ENCODE data around the gene CCN5.
"Not testable (repeated sequence)": the region's sequence is repeated elsewhere in the genome, so short reads cannot be mapped to it uniquely, and the experiment has no call there.

CCN5 gene, protein sequence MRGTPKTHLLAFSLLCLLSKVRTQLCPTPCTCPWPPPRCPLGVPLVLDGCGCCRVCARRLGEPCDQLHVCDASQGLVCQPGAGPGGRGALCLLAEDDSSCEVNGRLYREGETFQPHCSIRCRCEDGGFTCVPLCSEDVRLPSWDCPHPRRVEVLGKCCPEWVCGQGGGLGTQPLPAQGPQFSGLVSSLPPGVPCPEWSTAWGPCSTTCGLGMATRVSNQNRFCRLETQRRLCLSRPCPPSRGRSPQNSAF

GRCh38 chr20:44714701-44715498, at the start of gene CCN5:
CCN5 (plus strand) TSS chr20:44715369; CDS start chr20:44715391, 22 bp downstream.
- in situ Hi-C loops (cut with HindIII; ENCODE audit: low sequenced_read_pairs): no loop called here

DNA sequence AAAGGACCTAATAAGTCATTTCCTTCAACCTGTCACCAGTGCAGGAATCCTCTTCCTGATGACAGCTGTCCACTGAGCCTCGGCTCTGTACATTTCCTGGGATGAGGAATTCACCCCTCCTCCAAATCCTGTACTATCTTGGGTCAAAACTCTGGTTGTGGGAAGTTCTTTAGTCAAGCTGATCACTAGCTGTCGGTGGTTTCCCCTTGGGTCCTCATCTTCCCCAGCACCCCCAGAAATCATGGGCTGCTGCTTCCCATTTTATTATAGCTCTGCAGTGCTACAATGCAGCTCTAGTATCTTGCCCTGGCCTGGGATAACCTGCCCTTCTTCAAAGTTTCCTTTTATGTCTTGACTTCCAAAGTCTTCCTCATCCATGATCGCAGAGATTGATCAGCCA, 49.1 kb upstream of the CCN5 start:
- in situ Hi-C loops (cut with HindIII; ENCODE audit: low sequenced_read_pairs): no loop called here

GRCh38 chr20:44670851-44671250, 44.3 kb upstream of the CCN5 start:
- in situ Hi-C loops (cut with HindIII; ENCODE audit: low sequenced_read_pairs): not testable (repeated sequence)

DNA sequence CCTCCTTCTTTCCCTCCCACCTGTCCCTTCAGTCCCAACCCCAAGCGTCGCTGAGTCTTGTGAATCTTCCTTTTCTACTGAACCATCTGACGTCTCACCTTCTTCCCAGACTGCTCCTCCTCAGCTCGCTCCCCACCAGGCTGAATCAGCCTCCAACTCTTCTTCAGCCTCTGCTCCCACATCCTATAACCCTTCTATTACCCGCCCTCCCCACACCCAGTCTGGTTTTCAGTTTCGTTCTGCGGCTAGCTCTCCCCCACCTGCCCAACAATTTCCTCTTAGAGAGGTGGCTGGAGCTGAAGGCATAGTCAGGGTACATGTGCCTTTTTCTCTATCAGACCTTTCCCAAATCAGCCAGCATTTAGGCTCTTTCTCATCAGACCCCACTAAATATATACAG, 43.6 kb upstream of the CCN5 start:
- in situ Hi-C loops (cut with HindIII; ENCODE audit: low sequenced_read_pairs): not testable (repeated sequence)

- in situ Hi-C loops (cut with HindIII; ENCODE audit: low sequenced_read_pairs): not testable (repeated sequence)
Measured at GRCh38 chr20:44672318-44672902, 42.8 kb upstream of the CCN5 start.

GRCh38 chr20:44678242-44678641, 36.9 kb upstream of the CCN5 start:
- in situ Hi-C loops (cut with HindIII; ENCODE audit: low sequenced_read_pairs): no loop called here

DNA sequence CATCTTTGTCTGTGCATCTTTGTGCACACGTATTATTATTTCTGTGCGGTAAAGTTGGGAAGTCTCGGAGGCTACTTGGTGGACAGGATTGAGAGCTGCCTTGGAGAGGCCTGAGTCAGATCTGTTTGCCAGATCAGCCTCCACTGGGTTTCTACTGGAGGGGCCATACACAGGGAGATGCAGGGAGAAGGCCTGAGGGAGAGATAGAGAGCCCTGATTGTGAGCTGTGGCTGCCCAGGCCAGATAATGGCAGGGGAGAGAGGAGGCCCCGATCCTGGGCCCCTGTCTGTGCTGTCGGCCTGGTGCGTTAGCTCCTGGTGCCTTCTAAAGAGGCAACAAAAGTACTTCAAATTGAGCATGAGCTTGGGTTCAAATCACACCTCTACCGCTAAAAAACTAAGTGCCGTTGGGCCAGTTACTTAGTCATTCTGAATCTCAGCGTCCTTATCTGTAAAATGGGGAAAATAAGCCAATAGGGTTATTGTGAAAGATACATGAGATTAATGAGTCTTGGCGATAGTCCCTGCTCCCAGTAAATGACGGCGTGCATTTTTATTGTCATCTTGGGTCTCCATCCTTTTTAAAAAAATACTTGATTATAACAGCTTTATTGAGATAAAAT, 36.1 kb upstream of the CCN5 start:
- in situ Hi-C loops (cut with HindIII; ENCODE audit: low sequenced_read_pairs): no loop called here

DNA sequence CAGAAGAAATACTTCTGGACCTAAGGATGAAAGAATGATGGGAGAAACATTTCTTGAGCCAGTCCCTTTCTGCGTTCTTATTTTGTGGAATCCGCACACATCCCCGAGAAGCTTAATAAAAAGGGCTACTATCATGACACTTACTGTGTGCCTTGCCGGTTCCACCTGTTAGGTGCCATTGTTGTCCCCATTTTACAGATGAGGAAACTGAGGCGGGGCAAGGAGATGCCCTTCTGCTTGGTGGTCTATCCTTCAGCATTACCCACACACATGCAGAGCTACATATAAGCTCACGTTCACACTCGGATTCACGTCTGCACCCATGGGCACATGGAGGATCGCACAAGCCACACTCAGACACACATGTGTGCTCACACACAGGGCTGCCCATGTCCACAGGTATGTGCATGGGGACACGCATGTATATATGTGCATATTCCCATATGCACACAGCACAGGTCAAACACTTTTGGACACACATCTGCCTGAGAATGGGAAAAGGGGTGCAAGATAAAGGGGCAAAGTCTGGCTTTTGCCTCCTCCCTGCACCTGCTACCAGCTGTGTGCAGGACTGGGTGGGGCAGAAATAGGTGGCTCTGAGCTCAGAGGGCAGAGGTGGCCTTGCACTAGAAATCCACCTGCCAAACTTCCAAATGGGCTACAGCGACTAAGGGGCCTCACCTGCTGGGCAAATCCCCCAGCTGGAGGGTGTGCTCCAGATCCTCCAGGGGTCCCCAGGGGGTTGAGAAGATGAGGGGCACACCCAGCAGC, 33.2 kb upstream of the CCN5 start:
- in situ Hi-C loops (cut with HindIII; ENCODE audit: low sequenced_read_pairs): loop anchor here (5.0 kb wide), 1 partner anchor 50 kb away; no protein-coding TSS in a partner anchor

DNA sequence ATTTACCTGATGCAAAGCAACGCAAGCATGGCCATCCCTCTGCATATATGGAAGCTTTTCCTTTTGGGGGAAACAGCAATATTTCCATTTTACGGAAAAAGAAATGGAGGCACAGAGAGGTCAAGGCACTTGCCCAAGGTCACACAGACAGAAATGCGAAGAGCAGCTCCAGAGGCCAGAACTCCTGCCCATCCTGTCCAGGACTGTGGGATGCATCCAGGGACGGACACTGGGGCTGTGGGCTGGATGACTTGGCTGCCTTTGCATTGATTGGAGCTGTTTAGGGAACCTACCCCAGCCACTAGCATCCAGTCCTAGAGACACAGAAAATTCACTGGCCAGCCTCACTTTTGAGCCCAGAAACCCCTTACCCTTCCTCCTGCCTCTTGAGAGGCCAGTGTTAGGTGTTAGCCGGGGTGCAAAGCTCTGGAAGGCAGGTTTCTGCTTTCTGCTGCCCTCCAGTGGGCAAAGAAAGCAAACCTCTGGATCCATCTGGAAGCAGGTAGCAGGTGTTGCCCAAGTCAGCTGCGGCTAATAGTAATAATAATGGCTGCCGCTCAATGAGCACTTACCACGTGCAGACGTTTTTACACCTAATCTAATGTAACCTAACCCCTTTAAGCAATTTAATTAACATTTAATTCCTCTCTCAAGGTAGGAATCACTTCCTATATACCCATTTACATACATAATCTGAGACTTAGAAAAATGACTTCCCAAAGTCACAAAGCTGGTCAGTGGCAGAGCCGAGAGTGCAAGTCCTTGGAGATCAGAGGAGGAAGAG, 31.7 kb upstream of the CCN5 start:
- in situ Hi-C loops (cut with HindIII; ENCODE audit: low sequenced_read_pairs): loop anchor here (5.0 kb wide), 1 partner anchor 49 kb away; no protein-coding TSS in a partner anchor

DNA sequence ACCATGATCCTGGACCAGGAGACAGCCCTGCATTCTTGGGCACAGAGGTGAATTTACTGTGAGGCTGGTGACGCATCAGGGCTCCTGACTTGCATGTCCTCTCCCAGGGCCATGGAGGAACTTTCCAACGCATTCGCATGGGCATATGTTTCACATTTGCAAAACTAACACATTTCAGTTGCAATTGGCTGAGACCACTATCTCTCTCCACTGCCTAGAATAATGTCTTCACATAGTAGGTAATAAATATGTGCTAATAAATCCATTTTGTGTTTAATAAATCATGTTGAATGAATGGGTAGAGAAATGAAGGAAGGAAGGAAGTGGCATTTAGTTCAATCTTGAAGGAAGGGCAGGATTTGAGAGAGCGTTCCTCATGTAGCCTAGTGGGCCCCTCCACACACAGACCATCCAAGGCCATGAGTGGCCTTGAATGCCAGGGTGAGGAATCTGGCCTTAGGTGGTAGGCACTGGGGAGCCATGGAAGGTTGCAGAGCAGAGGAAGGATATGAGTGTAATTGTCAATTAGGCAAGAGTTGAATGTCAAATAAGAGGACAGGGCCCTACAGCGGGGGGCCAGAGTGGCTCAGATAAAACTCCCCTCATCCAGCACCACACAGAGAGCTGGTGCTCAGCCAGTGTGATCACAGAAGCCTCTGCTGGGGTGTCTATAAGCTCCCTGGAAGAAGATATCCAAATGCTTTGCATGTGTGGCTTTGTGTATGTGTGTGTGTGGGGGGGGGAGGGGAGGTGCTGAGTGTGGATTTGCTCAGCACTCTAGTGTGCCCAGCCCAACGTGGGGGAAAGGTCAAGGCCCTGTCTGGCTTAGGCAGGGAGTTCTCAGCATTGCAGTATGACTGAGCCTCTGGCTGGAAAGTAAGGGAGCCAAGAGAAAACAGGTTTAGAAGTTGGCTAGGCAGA, 30.9 kb upstream of the CCN5 start:
- in situ Hi-C loops (cut with HindIII; ENCODE audit: low sequenced_read_pairs): loop anchor here (5.0 kb wide), 1 partner anchor 48 kb away; no protein-coding TSS in a partner anchor

DNA sequence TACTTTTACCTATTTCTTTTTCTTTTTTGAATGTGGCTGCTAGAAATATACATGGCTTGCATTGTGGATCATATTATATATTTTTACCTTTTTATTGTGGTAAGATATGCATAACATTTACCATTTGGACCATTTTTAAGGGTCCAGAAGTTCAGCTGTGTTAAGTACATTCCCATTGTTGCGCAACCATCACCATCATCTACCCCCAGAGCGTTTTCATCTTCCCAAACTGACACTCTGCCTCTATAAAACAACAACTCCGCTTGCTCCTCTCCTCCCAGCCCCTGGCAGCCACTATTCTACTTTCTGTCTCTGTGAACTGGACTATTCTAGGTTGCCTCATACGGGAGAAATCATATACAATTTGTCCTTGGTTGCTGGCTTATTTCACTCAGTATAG, 28.2 kb upstream of the CCN5 start:
- in situ Hi-C loops (cut with HindIII; ENCODE audit: low sequenced_read_pairs): no loop called here

DNA sequence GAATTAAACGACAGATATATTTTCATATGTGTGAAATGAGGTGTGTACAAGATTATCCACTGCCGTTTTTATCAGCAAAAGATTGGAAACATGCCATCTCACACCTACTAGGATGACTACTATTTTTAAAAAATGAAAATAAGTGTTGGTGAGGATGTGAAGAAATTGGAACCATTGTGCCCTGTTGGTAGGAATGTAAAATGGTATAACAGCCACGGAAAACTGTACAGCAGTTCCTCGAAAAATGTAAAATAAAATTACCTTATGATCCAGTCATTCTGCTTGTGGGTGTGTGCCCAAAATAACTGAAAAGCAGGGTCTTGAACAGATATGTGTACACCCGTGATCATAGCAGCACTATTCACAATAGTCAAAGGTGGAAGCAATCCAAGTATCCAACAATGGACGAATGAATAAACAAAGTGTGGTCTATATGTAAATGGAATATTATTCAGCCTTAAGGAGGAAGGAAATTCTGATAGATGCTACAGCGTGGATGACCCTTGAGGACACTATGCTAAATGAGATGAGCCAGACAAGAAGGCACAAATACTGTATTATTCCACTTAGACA, 27.0 kb upstream of the CCN5 start:
- in situ Hi-C loops (cut with HindIII; ENCODE audit: low sequenced_read_pairs): no loop called here

- in situ Hi-C loops (cut with HindIII; ENCODE audit: low sequenced_read_pairs): no loop called here
Measured at GRCh38 chr20:44689809-44690208, 25.4 kb upstream of the CCN5 start.

- in situ Hi-C loops (cut with HindIII; ENCODE audit: low sequenced_read_pairs): no loop called here
Measured at GRCh38 chr20:44690781-44691423, 24.3 kb upstream of the CCN5 start.

- in situ Hi-C loops (cut with HindIII; ENCODE audit: low sequenced_read_pairs): no loop called here
Measured at GRCh38 chr20:44691424-44692423, 23.4 kb upstream of the CCN5 start.

DNA sequence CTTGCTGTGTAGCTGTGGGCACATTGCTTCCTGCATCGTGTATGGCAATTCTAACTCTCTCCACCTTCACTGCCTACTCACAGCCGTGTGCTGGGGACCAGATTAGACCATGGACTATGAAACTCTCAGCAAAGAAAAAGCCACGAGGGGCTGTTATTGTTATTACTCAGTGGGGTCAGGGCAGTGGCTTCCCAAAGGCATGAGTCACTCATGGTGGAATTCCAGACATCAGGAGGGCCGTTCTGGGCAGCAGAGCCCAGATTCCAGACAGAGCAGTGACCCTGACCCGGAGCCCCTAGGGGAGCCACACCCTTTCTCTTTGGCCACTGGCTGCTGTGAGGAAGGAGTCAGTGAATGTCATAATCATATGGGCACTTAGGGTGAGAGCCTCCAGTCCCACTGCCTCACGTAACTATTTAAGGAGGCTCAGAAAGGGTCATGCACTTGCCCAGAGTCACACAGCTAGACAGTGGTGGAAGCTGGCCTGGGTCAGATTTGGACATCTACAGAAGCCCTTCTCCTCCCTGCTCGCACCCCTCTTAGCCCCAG, 22.2 kb upstream of the CCN5 start:
- in situ Hi-C loops (cut with HindIII; ENCODE audit: low sequenced_read_pairs): no loop called here
